Sigmoid colon (tissue), 7 donors: ENCODE data around the gene EHMT1. TPM values are rescaled to one million over a fixed set of nuclear protein-coding genes. Genes with fewer than 3 reads are reported as not detected.

Experiments used
- DNase-seq: peaks from one replicate; pipeline ENCODE4 v3.0.0-alpha.2; 2019
- H3K27ac ChIP-seq, 4 donors: fragments of 200-600 bp; sonication (generic); one replicate each; pipeline ENCODE4 v1.5.1; 2016 to 2019; ENCODE audit warnings: mild to moderate bottlenecking in 1 of 4
- H3K27me3 ChIP-seq, 3 donors: fragments of 200-600 bp; sonication (generic); one replicate each; pipeline ENCODE4 v1.5.1; 2019; ENCODE audit warnings: mild to moderate bottlenecking in 1 of 3
- H3K36me3 ChIP-seq, 4 donors: fragments of 200-600 bp; sonication (generic); one replicate each; pipeline ENCODE4 v1.5.1; 2016 to 2019
- H3K4me1 ChIP-seq, 4 donors: fragments of 200-600 bp; sonication (generic); one replicate each; pipeline ENCODE4 v1.5.1; 2017 to 2019
- H3K4me3 ChIP-seq, 4 donors: fragments of 200-600 bp; sonication (generic); one replicate each; pipeline ENCODE4 v1.5.1; 2017 to 2019; ENCODE audit warnings: mild to moderate bottlenecking in 2 of 4, moderate library complexity in 1 of 4
- H3K9me3 ChIP-seq, 4 donors: fragments of 200-600 bp in 3 of 4; sonication (generic) in 3 of 4; one replicate each; pipeline versions ENCODE4 v1.5.1 to v1.6.1; 2013 to 2019
- EP300 ChIP-seq, 4 donors: sonication (generic); formaldehyde crosslinking; IDR thresholded peaks; one replicate each; pipeline ENCODE4 v1.6.1; 2017; ENCODE audit warnings: antibody characterized with exemption in 4 of 4
- POLR2A ChIP-seq, 2 donors: fragments of 450-650 bp; IDR thresholded peaks; one replicate each; pipeline ENCODE4 v1.6.1; 2016; ENCODE audit warnings: antibody characterized with exemption in 2 of 2, mild to moderate bottlenecking in 2 of 2, moderate library complexity in 2 of 2
- POLR2AphosphoS5 ChIP-seq, 4 donors: sonication (generic); formaldehyde crosslinking; IDR thresholded peaks; one replicate each; pipeline ENCODE4 v1.6.1; 2017; ENCODE audit warnings: antibody characterized with exemption in 4 of 4
- WGBS, 2 donors: extraction: QIAGEN DNeasy Blood & Tissue Kit; methylation state at CpG; one replicate each; pipeline ENCODE4 v1.1.7; 2013; 5-methylcytosine and 5-hydroxymethylcytosine counted together
- intact Hi-C: fragments of 100-400 bp; cut with DNase I; formaldehyde crosslinking; loops from one replicate; pipeline ENCODE4 v1.15.1; 2023
- polyA plus RNA-seq, 3 donors: library from polyadenylated mRNA; stranded (reverse); fragments of 200-250 nt; gene quantifications; one replicate each; pipeline ENCODE4 v1.2.3, GENCODE V29; 2013
- total RNA-seq, 4 donors: library from RNA; depleted of rRNA; stranded (reverse); fragments of >200 nt; gene quantifications; one replicate each; pipeline ENCODE4 v1.1.0, GENCODE V29; 2016
- TF ChIP-seq, protein P1 (sequence below), 4 experiments: fragments of 450-650 bp in 3 of 4; fragments of 200-600 bp in 1 of 4; IDR thresholded peaks; one replicate each; pipeline ENCODE4 v1.5.1; 2016 to 2019; ENCODE audit warnings: antibody characterized with exemption in 4 of 4, mild to moderate bottlenecking in 3 of 4, moderate library complexity in 2 of 4
- donor health status: healthy with polysubstance abuse.
- donor health status: Bipolar disorder and iron deficiency.
- donor health status: healthy.

The EHMT1 gene
- total and polyA plus RNA-seq, 7 donors: 19.2 to 91.4 (median 60.4) TPM

GRCh38 chr9:137589441-137590122, 29.2 kb upstream of the EHMT1 start:
- WGBS, 2 donors: 7 to 9% methylated on average over 58 of the region's 58 CpGs

DNA sequence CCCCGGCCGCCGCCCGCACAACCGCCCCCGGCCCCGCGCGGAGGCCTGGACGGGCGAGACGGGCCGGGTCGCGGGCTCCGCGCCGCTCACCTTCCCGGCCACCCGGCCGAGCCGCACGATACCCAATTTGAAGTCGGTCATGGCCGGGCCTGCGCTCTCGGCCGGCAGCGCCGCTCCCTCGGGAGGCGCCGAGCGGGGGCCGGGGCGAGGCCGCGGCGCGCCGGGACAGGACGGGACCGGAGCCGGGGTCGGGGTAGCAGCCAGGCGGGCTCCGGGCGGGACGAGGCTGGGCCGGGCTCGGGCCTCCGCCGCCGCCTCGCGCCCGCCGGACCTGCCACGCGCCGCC, 28.7 kb upstream of the EHMT1 start:
- peak overlapping the region; percentile 45 to 84 (median 73) for H3K4me3 ChIP-seq
- H3K36me3 ChIP-seq: peaks cover 5 to 30% (median 23%) of the 10 kb centered on the region in 4 donors
- no peaks in the 10 kb centered on the region for H3K27me3 ChIP-seq
- WGBS, 2 donors: 1% methylated on average over 61 of the region's 61 CpGs
- no peaks in the 10 kb centered on the region for H3K9me3 ChIP-seq
- peaks cover 0 to 27% (median 22%) of the 10 kb centered on the region in 4 donors for H3K4me1 ChIP-seq
- DNase-seq: no peak
- intact Hi-C loops: loop anchor here (1.0 kb wide), 1 partner anchor 15 kb away; the partner anchor contains the start of gene ARRDC1
- peak overlapping the region in 3 of 4 donors; percentile 31 to 71 (median 66) for H3K27ac ChIP-seq
- TF ChIP-seq EP300 (IDR thresholded peaks at IDR 0.05) (no peak), POLR2AphosphoS5 (IDR thresholded peaks at IDR 0.05) (no peak), POLR2A (IDR thresholded peaks at IDR 0.05) (no peak)
- TF ChIP-seq, protein P1, sequence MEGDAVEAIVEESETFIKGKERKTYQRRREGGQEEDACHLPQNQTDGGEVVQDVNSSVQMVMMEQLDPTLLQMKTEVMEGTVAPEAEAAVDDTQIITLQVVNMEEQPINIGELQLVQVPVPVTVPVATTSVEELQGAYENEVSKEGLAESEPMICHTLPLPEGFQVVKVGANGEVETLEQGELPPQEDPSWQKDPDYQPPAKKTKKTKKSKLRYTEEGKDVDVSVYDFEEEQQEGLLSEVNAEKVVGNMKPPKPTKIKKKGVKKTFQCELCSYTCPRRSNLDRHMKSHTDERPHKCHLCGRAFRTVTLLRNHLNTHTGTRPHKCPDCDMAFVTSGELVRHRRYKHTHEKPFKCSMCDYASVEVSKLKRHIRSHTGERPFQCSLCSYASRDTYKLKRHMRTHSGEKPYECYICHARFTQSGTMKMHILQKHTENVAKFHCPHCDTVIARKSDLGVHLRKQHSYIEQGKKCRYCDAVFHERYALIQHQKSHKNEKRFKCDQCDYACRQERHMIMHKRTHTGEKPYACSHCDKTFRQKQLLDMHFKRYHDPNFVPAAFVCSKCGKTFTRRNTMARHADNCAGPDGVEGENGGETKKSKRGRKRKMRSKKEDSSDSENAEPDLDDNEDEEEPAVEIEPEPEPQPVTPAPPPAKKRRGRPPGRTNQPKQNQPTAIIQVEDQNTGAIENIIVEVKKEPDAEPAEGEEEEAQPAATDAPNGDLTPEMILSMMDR (IDR thresholded peaks at IDR 0.05): no peak

More at GRCh38 chr9:137589441-137590122, 29.2 kb upstream of the EHMT1 start:
- H3K36me3 ChIP-seq: peaks cover 5 to 35% (median 23%) of the 10 kb centered on the region in 4 donors
- H3K27ac ChIP-seq: peak overlapping the region in 3 of 4 donors; percentile 31 to 71 (median 66)
- TF ChIP-seq POLR2A (IDR thresholded peaks at IDR 0.05) (no peak), EP300 (IDR thresholded peaks at IDR 0.05) (no peak), POLR2AphosphoS5 (IDR thresholded peaks at IDR 0.05) (no peak)
- TF ChIP-seq, protein P1 (IDR thresholded peaks at IDR 0.05): no peak
- H3K4me3 ChIP-seq: peak overlapping the region; percentile 45 to 84 (median 73)
- no peak for DNase-seq
- peaks cover 0 to 27% (median 22%) of the 10 kb centered on the region in 4 donors for H3K4me1 ChIP-seq
- intact Hi-C loops: loop anchor here (1.0 kb wide), 1 partner anchor 16 kb away; the partner anchor contains the start of gene ARRDC1
- no peaks in the 10 kb centered on the region for H3K9me3 ChIP-seq
- H3K27me3 ChIP-seq: no peaks in the 10 kb centered on the region

DNA sequence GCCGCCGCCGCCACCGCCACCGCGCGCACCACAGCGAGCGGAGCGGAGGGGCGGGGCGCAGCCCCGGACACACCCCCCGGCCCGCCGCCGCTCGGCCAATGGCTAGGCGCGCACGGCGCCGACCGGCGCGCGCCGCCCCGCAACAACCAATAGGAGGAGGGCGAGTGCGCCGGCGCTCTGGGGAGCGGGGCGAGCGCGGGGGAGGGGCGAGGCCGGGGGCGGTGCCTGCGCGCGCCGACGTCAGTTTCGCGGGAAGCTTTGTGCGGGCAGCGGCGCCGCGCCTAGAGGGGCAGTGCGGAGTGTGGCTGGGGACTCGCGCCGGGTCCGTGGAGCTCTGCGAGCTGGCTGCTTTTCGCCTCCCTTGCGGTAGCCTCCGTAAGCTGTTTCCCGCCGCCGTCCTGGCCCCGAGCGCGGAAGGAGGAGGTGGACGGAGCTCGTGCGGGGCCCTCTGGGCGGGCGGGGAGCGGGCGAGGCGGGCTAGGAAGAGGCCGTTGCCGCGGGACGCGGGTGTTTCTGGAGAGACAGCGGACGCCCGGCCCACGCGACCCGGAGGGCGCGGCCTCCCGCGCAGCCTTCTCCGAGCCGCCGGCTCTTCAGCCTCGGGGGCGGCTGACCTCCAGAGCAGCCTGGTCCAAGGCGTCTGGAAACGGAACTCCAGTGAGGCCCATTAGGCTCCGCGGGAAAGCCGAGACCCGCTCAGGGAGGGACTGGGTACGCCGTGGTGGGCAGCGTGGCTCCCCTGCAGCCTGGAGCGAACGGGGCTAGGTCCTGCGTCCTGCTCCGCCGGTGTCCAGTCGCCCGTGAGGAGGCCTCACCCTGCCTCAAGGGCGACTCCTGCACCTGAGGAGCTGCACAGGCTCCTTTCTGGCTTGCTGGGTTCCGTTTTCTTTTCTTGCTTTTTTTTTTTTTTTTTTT, 28.1 kb upstream of the EHMT1 start, which contains the start of gene ZMYND19:
ZMYND19 (minus strand) TSS at position 44 of the 915 bp plus-strand sequence. CDS start 249 bp downstream, outside the sequence.
- Histone ChIP-seq H3K4me3 (peak within 1 kb of the TSS; percentile 64 to 84 (median 76)), H3K36me3 (peaks cover 5 to 26% (median 19%) of the 10 kb centered on the region in 4 donors), H3K27ac (peak within 1 kb of the TSS; percentile 53 to 80 (median 77)), H3K9me3 (no peaks in the 10 kb centered on the region), H3K4me1 (peaks cover 0 to 27% (median 22%) of the 10 kb centered on the region in 4 donors), H3K27me3 (no peaks in the 10 kb centered on the region)
- TF ChIP-seq EP300 (IDR thresholded peaks at IDR 0.05) (no peak), POLR2AphosphoS5 (IDR thresholded peaks at IDR 0.05) (peak in 1 of 4 donors; percentile 31)
- TF ChIP-seq, protein P1 (IDR thresholded peaks at IDR 0.05): no peak
- intact Hi-C loops: loop anchor here (1.0 kb wide), 1 partner anchor 15 kb away; the partner anchor contains the start of gene ARRDC1
- 1% methylated on average over 113 of the region's 113 CpGs for WGBS, 2 donors
- peak; percentile 94 for DNase-seq

- Histone ChIP-seq H3K36me3 (peaks cover 0 to 6% (median 2%) of the 10 kb centered on the region in 4 donors), H3K4me3 (no peak overlapping the region), H3K9me3 (no peaks in the 10 kb centered on the region), H3K4me1 (peaks cover 0 to 27% (median 22%) of the 10 kb centered on the region in 4 donors), H3K27me3 (no peaks in the 10 kb centered on the region), H3K27ac (no peak overlapping the region)
- no peak for TF ChIP-seq EP300 (IDR thresholded peaks at IDR 0.05)
- TF ChIP-seq POLR2A (IDR thresholded peaks at IDR 0.05): no peak
- no peak for TF ChIP-seq POLR2AphosphoS5 (IDR thresholded peaks at IDR 0.05)
- TF ChIP-seq, protein P1 (IDR thresholded peaks at IDR 0.05): no peak
- intact Hi-C loops: no loop called here
- 84 to 87% methylated on average over 7 of the region's 7 CpGs for WGBS, 2 donors
- DNase-seq: no peak
Observed at GRCh38 chr9:137592767-137593166, 26.0 kb upstream of the EHMT1 start.
